HEK293 (cell line): ENCODE data around the gene FGD1.

Experiments
- EGR2 ChIP-seq: fragments of 450-650 bp; formaldehyde crosslinking; IDR thresholded peaks from 2 replicates; pipeline ENCODE4 v1.5.1; 2016; ENCODE audit warnings: low read depth, missing biosample characterization, missing genetic modification characterization
- ELK4 ChIP-seq: IDR thresholded peaks from 2 replicates; pipeline ENCODE4 v1.6.1; 2011; ENCODE audit warnings: mild to moderate bottlenecking, low read depth, low read length, borderline replicate concordance
- GLIS1 ChIP-seq: fragments of 450-650 bp; formaldehyde crosslinking; IDR thresholded peaks from 2 replicates; pipeline ENCODE4 v1.5.1; 2016; ENCODE audit warnings: missing biosample characterization, missing genetic modification characterization
- KLF7 ChIP-seq: fragments of 450-650 bp; formaldehyde crosslinking; IDR thresholded peaks from 2 replicates; pipeline ENCODE4 v1.5.1; 2016; ENCODE audit warnings: missing biosample characterization, missing genetic modification characterization, borderline replicate concordance
- MYNN ChIP-seq: fragments of 450-650 bp; formaldehyde crosslinking; IDR thresholded peaks from 2 replicates; pipeline ENCODE4 v1.5.1; 2016; ENCODE audit warnings: missing biosample characterization, missing genetic modification characterization, borderline replicate concordance
- SP2 ChIP-seq: fragments of 450-650 bp; formaldehyde crosslinking; IDR thresholded peaks from 2 replicates; pipeline ENCODE4 v1.5.1; 2016; ENCODE audit warnings: missing biosample characterization, missing genetic modification characterization
- ZBTB17 ChIP-seq: fragments of 450-650 bp; formaldehyde crosslinking; IDR thresholded peaks from 2 replicates; pipeline ENCODE4 v1.5.1; 2016; ENCODE audit warnings: missing biosample characterization, missing genetic modification characterization
- ZBTB49 ChIP-seq: fragments of 450-650 bp; formaldehyde crosslinking; IDR thresholded peaks from 2 replicates; pipeline ENCODE4 v1.5.1; 2016; ENCODE audit warnings: missing biosample characterization, missing genetic modification characterization, low read depth
- ZFP69B ChIP-seq: fragments of 450-650 bp; formaldehyde crosslinking; IDR thresholded peaks from 2 replicates; pipeline ENCODE4 v1.5.1; 2016; ENCODE audit warnings: missing biosample characterization, missing genetic modification characterization
- ZNF114 ChIP-seq: fragments of 450-650 bp; formaldehyde crosslinking; IDR thresholded peaks from 2 replicates; pipeline ENCODE4 v1.5.0; 2017; ENCODE audit warnings: missing biosample characterization, missing genetic modification characterization
- ZNF121 ChIP-seq: fragments of 450-650 bp; formaldehyde crosslinking; IDR thresholded peaks from 2 replicates; pipeline ENCODE4 v1.5.1; 2016; ENCODE audit warnings: missing biosample characterization, missing genetic modification characterization
- ZNF133 ChIP-seq: fragments of 450-650 bp; formaldehyde crosslinking; IDR thresholded peaks from 2 replicates; pipeline ENCODE4 v1.5.1; 2016; ENCODE audit warnings: missing biosample characterization, missing genetic modification characterization
- ZNF138 ChIP-seq: fragments of 450-650 bp; formaldehyde crosslinking; IDR thresholded peaks from 2 replicates; pipeline ENCODE4 v1.5.1; 2016; ENCODE audit warnings: missing biosample characterization, missing genetic modification characterization, borderline replicate concordance
- ZNF155 ChIP-seq: fragments of 450-650 bp; formaldehyde crosslinking; IDR thresholded peaks from 2 replicates; pipeline ENCODE4 v1.5.1; 2016; ENCODE audit warnings: missing biosample characterization, missing genetic modification characterization
- ZNF239 ChIP-seq: fragments of 450-650 bp; formaldehyde crosslinking; IDR thresholded peaks from 2 replicates; pipeline ENCODE4 v1.5.1; 2016; ENCODE audit warnings: missing biosample characterization, missing genetic modification characterization
- ZNF280C ChIP-seq: fragments of 450-650 bp; formaldehyde crosslinking; IDR thresholded peaks from 2 replicates; pipeline ENCODE4 v1.5.1; 2016; ENCODE audit warnings: missing biosample characterization, missing genetic modification characterization
- ZNF324 ChIP-seq: fragments of 450-650 bp; formaldehyde crosslinking; IDR thresholded peaks from 2 replicates; pipeline ENCODE4 v1.5.1; 2016; ENCODE audit warnings: missing biosample characterization, missing genetic modification characterization
- ZNF341 ChIP-seq: fragments of 450-650 bp; formaldehyde crosslinking; IDR thresholded peaks from 2 replicates; pipeline ENCODE4; 2016; ENCODE audit warnings: low read depth, missing biosample characterization, missing genetic modification characterization
- ZNF366 ChIP-seq: fragments of 450-650 bp; formaldehyde crosslinking; conservative IDR thresholded peaks from 2 replicates; pipeline ENCODE4 v1.5.1; 2016; ENCODE audit warnings: missing biosample characterization, missing genetic modification characterization
- ZNF555 ChIP-seq: fragments of 450-650 bp; formaldehyde crosslinking; conservative IDR thresholded peaks from 2 replicates; pipeline ENCODE4 v1.5.1; 2017; ENCODE audit warnings: missing biosample characterization, mild to moderate bottlenecking, missing genetic modification characterization, inconsistent platforms
- ZNF580 ChIP-seq: fragments of 450-650 bp; formaldehyde crosslinking; IDR thresholded peaks from 2 replicates; pipeline ENCODE4 v1.5.1; 2016; ENCODE audit warnings: missing biosample characterization, missing genetic modification characterization
- ZNF610 ChIP-seq: fragments of 450-650 bp; formaldehyde crosslinking; IDR thresholded peaks from 2 replicates; pipeline ENCODE4 v1.5.1; 2016; ENCODE audit warnings: missing biosample characterization, missing genetic modification characterization, borderline replicate concordance
- ZNF621 ChIP-seq: fragments of 450-650 bp; formaldehyde crosslinking; IDR thresholded peaks from 2 replicates; pipeline ENCODE4 v1.5.1; 2017; ENCODE audit warnings: missing biosample characterization, missing genetic modification characterization
- ZNF785 ChIP-seq: fragments of 450-650 bp; formaldehyde crosslinking; IDR thresholded peaks from 2 replicates; pipeline ENCODE4 v1.5.1; 2016; ENCODE audit warnings: missing biosample characterization, missing genetic modification characterization
- ZNF791 ChIP-seq: fragments of 450-650 bp; formaldehyde crosslinking; IDR thresholded peaks from 2 replicates; pipeline ENCODE4 v1.5.1; 2016; ENCODE audit warnings: missing biosample characterization, missing genetic modification characterization
- ZSCAN16 ChIP-seq: fragments of 450-650 bp; formaldehyde crosslinking; IDR thresholded peaks from 2 replicates; pipeline ENCODE4 v1.5.1; 2016; ENCODE audit warnings: missing biosample characterization, missing genetic modification characterization
- TF ChIP-seq, protein P1 (sequence below): fragments of 450-650 bp; formaldehyde crosslinking; IDR thresholded peaks from 2 replicates; pipeline ENCODE4 v1.5.1; 2016; ENCODE audit warnings: missing biosample characterization, missing genetic modification characterization
- TF ChIP-seq, protein P2 (sequence below): fragments of 450-650 bp; formaldehyde crosslinking; IDR thresholded peaks from 2 replicates; pipeline ENCODE4 v1.5.1; 2017; ENCODE audit warnings: missing biosample characterization, missing genetic modification characterization
- TF ChIP-seq, protein P3 (sequence below): fragments of 450-650 bp; formaldehyde crosslinking; IDR thresholded peaks from 2 replicates; pipeline ENCODE4 v1.5.1; 2016; ENCODE audit warnings: missing biosample characterization, missing genetic modification characterization

FGD1 gene

GRCh38 chrX:54439960-54440871 is 55.8 kb downstream of the FGD1 start, which contains the start of gene TSR2 (continued):
- TF ChIP-seq, protein P1, sequence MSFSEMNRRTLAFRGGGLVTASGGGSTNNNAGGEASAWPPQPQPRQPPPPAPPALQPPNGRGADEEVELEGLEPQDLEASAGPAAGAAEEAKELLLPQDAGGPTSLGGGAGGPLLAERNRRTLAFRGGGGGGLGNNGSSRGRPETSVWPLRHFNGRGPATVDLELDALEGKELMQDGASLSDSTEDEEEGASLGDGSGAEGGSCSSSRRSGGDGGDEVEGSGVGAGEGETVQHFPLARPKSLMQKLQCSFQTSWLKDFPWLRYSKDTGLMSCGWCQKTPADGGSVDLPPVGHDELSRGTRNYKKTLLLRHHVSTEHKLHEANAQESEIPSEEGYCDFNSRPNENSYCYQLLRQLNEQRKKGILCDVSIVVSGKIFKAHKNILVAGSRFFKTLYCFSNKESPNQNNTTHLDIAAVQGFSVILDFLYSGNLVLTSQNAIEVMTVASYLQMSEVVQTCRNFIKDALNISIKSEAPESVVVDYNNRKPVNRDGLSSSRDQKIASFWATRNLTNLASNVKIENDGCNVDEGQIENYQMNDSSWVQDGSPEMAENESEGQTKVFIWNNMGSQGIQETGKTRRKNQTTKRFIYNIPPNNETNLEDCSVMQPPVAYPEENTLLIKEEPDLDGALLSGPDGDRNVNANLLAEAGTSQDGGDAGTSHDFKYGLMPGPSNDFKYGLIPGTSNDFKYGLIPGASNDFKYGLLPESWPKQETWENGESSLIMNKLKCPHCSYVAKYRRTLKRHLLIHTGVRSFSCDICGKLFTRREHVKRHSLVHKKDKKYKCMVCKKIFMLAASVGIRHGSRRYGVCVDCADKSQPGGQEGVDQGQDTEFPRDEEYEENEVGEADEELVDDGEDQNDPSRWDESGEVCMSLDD (tag by site-specific recombination) = no peak
- TF ChIP-seq ZNF610 (tag by site-specific recombination) (no peak), MYNN (tag by site-specific recombination) (no peak), ZNF580 (tag by site-specific recombination) (no peak), SP2 (tag by site-specific recombination) (peak; percentile 50), ZNF114 (tag by site-specific recombination) (no peak), ZNF121 (tag by site-specific recombination) (no peak), ZNF133 (no peak), EGR2 (tag by site-specific recombination) (no peak), ZBTB49 (peak; percentile 67; the same call in 1 of the 2 replicates), ZNF791 (no peak), ZFP69B (peak; percentile 57; the same call in 1 of the 2 replicates), ELK4 (no peak), ZNF366 (no peak), ZSCAN16 (tag by site-specific recombination) (no peak), ZNF341 (no peak), KLF7 (tag by site-specific recombination) (no peak), ZNF138 (tag by site-specific recombination) (no peak), ZNF785 (tag by site-specific recombination) (no peak), ZNF280C (tag by site-specific recombination) (no peak), GLIS1 (tag by site-specific recombination) (no peak), ZBTB17 (peak; percentile 99), ZNF155 (tag by site-specific recombination) (no peak), ZNF555 (tag by site-specific recombination) (no peak), ZNF239 (tag by site-specific recombination) (no peak), ZNF324 (peak; percentile 66), ZNF621 (tag by site-specific recombination) (no peak)
- TF ChIP-seq, protein P2, sequence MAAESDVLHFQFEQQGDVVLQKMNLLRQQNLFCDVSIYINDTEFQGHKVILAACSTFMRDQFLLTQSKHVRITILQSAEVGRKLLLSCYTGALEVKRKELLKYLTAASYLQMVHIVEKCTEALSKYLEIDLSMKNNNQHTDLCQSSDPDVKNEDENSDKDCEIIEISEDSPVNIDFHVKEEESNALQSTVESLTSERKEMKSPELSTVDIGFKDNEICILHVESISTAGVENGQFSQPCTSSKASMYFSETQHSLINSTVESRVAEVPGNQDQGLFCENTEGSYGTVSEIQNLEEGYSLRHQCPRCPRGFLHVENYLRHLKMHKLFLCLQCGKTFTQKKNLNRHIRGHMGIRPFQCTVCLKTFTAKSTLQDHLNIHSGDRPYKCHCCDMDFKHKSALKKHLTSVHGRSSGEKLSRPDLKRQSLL = no peak
- TF ChIP-seq, protein P3, sequence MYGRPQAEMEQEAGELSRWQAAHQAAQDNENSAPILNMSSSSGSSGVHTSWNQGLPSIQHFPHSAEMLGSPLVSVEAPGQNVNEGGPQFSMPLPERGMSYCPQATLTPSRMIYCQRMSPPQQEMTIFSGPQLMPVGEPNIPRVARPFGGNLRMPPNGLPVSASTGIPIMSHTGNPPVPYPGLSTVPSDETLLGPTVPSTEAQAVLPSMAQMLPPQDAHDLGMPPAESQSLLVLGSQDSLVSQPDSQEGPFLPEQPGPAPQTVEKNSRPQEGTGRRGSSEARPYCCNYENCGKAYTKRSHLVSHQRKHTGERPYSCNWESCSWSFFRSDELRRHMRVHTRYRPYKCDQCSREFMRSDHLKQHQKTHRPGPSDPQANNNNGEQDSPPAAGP (tag by site-specific recombination) = 0 out of 2 replicates have a peak, but pooled peaks have one; percentile 25
